ENCODE data around the gene ATP6V1G3. TPM values are rescaled to one million over a fixed set of nuclear protein-coding genes. Genes with fewer than 3 reads are reported as not detected.

ATP6V1G3 gene
- total and polyA plus RNA-seq, 2 donors (not counting 1 experiment from before 2014, with no cell fraction given): not detected

- Histone ChIP-seq H3K27ac (ENCODE audit: low read length in 2 of 2) (peak overlapping the region; percentile 30 to 58), H3K4me1 (ENCODE audit: control insufficient read depth in 2 of 2, insufficient read depth in 2 of 2, low read length in 2 of 2) (peaks cover 46 to 53% of the 10 kb centered on the region in 2 donors), H3K27me3 (replicated peaks in 1 of 4; ENCODE audit: control extremely low read depth in 1 of 4, control insufficient read depth in 3 of 4, insufficient read depth in 4 of 4, low read length in 3 of 4) (no peaks in the 10 kb centered on the region), H3K9me3 (ENCODE audit: control extremely low read depth in 1 of 3, control insufficient read depth in 2 of 3, insufficient read depth in 1 of 3, low read length in 2 of 3) (no peaks in the 10 kb centered on the region), H2AFZ (ENCODE audit: insufficient read depth, low read depth, low read length, poor library complexity, severe bottlenecking) (peak overlapping the region; percentile 46), H3K4me2 (replicated peaks; ENCODE audit: low read depth, low read length, poor library complexity, severe bottlenecking) (peak overlapping the region; percentile 66), H3K4me3 (ENCODE audit: control extremely low read depth in 1 of 5, extremely low read depth in 1 of 5, insufficient read depth in 1 of 5, low read depth in 2 of 5, low read length in 4 of 5) (peak overlapping the region in 3 of 5 experiments; percentile 8 to 53 (median 25)), H3K79me2 (ENCODE audit: control insufficient read depth, insufficient read depth, low read length) (peaks cover 5% of the 10 kb centered on the region), H4K20me1 (ENCODE audit: control insufficient read depth, insufficient read depth, low read length, poor library complexity, severe bottlenecking) (no peaks in the 10 kb centered on the region), H3K9ac (ENCODE audit: low read length) (peak overlapping the region; percentile 48), H3K36me3 (replicated peaks in 1 of 2; ENCODE audit: control extremely low read depth in 1 of 2, control insufficient read depth in 1 of 2, extremely low read depth in 1 of 2, insufficient read depth in 2 of 2, low read length in 1 of 2) (no peaks in the 10 kb centered on the region)
- 0% methylated on average over 1 of the region's 4 CpGs for WGBS (ENCODE audit: insufficient coverage)
- ChIA-PET CTCF (interaction anchor here (0.8 to 1.4 kb wide), 10 partner anchors 16 to 145 kb away, joined by 3 to 5 read pairs (median 4); partner anchors contain the start of gene ATP6V1G3), POLR2A (interaction anchor here (0.7 to 1.4 kb wide), 4 partner anchors 22 to 64 kb away, joined by 3 to 6 read pairs (median 4); no protein-coding TSS in a partner anchor)
- TF ChIP-seq CTCF (IDR thresholded peaks at IDR 0.05) (no peak), EZH2 (IDR thresholded peaks at IDR 0.05; ENCODE audit: borderline replicate concordance, insufficient read depth, low read depth, low read length, poor library complexity, severe bottlenecking) (no peak)
- peak; percentile 90 for ATAC-seq (ENCODE audit: low read depth)
- peaks cover 60% of the 10 kb centered on the region for H3K4me1 Mint-ChIP-seq
- H3K27ac Mint-ChIP-seq: peak overlapping the region; percentile 47
- peak overlapping the region; percentile 38 for H3K4me3 Mint-ChIP-seq
- no peaks in the 10 kb centered on the region for H3K27me3 Mint-ChIP-seq
- peak; percentile 84 for DNase-seq
- no peaks in the 10 kb centered on the region for H3K9me3 Mint-ChIP-seq (ENCODE audit: insufficient read depth)
- intact Hi-C loops (cut with micrococcal nuclease): loop anchor here (1.0 to 5.0 kb wide), 4 partner anchors 20 to 82 kb away; partner anchors contain the start of gene PTPRC
Measured at GRCh38 chr1:198556971-198557370, 16.5 kb upstream of the ATP6V1G3 start.

GRCh38 chr1:198552668-198553416 is 12.4 kb upstream of the ATP6V1G3 start:
- intact Hi-C loops (cut with micrococcal nuclease): no loop called here
- ATAC-seq (ENCODE audit: low read depth) (no peak), DNase-seq (no peak)
- Mint-ChIP-seq H3K4me3 (no peak overlapping the region), H3K9me3 (ENCODE audit: insufficient read depth) (no peaks in the 10 kb centered on the region), H3K27ac (peak overlapping the region; percentile 85), H3K4me1 (peaks cover 76% of the 10 kb centered on the region), H3K27me3 (no peaks in the 10 kb centered on the region)
- Histone ChIP-seq H3K9ac (ENCODE audit: low read length) (no peak overlapping the region), H3K79me2 (ENCODE audit: control insufficient read depth, insufficient read depth, low read length) (peaks cover 5% of the 10 kb centered on the region), H4K20me1 (ENCODE audit: control insufficient read depth, insufficient read depth, low read length, poor library complexity, severe bottlenecking) (no peaks in the 10 kb centered on the region), H3K27me3 (replicated peaks in 1 of 4; ENCODE audit: control extremely low read depth in 1 of 4, control insufficient read depth in 3 of 4, insufficient read depth in 4 of 4, low read length in 3 of 4) (no peaks in the 10 kb centered on the region), H3K4me2 (replicated peaks; ENCODE audit: low read depth, low read length, poor library complexity, severe bottlenecking) (no peak overlapping the region), H3K36me3 (replicated peaks in 1 of 2; ENCODE audit: control extremely low read depth in 1 of 2, control insufficient read depth in 1 of 2, extremely low read depth in 1 of 2, insufficient read depth in 2 of 2, low read length in 1 of 2) (no peaks in the 10 kb centered on the region), H2AFZ (ENCODE audit: insufficient read depth, low read depth, low read length, poor library complexity, severe bottlenecking) (peak overlapping the region; percentile 45), H3K4me3 (ENCODE audit: control extremely low read depth in 1 of 5, extremely low read depth in 1 of 5, insufficient read depth in 1 of 5, low read depth in 2 of 5, low read length in 4 of 5) (no peak overlapping the region), H3K27ac (ENCODE audit: low read length in 2 of 2) (peak overlapping the region in 1 of 2 donors; percentile 81), H3K4me1 (ENCODE audit: control insufficient read depth in 2 of 2, insufficient read depth in 2 of 2, low read length in 2 of 2) (peaks cover 65 to 66% of the 10 kb centered on the region in 2 donors), H3K9me3 (ENCODE audit: control extremely low read depth in 1 of 3, control insufficient read depth in 2 of 3, insufficient read depth in 1 of 3, low read length in 2 of 3) (no peaks in the 10 kb centered on the region)
- no CpG with 5 or more reads among the region's 2 CpGs for WGBS (ENCODE audit: insufficient coverage)
- CTCF ChIA-PET: no interaction called here
- no peak for TF ChIP-seq CTCF (IDR thresholded peaks at IDR 0.05)
- no peak for TF ChIP-seq EZH2 (IDR thresholded peaks at IDR 0.05; ENCODE audit: borderline replicate concordance, insufficient read depth, low read depth, low read length, poor library complexity, severe bottlenecking)
- POLR2A ChIA-PET: no interaction called here

Measured in B cell (primary cell).